HG03571 (cell line): ENCODE results near the gene KNG1.
"Not testable (repeated sequence)": the region's sequence is repeated elsewhere in the genome, so short reads cannot be mapped to it uniquely, and the experiment has no call there.

Source experiments
- ATAC-seq: cut with Tn5 transposase; IDR thresholded peaks from one replicate; pipeline ENCODE4 v1.9.1; 2021; ENCODE audit not compliant: unreplicated experiment

KNG1 gene

GRCh38 chr3:186717039-186717457 lies at the start of gene KNG1:
TSS of gene KNG1 (plus strand) at chr3:186717359. CDS start at chr3:186717543, 184 bp downstream.
- no peak for ATAC-seq

- ATAC-seq, result no peak
These were observed 48.7 kb upstream of the KNG1 start for GRCh38 chr3:186668426-186668825.

DNA sequence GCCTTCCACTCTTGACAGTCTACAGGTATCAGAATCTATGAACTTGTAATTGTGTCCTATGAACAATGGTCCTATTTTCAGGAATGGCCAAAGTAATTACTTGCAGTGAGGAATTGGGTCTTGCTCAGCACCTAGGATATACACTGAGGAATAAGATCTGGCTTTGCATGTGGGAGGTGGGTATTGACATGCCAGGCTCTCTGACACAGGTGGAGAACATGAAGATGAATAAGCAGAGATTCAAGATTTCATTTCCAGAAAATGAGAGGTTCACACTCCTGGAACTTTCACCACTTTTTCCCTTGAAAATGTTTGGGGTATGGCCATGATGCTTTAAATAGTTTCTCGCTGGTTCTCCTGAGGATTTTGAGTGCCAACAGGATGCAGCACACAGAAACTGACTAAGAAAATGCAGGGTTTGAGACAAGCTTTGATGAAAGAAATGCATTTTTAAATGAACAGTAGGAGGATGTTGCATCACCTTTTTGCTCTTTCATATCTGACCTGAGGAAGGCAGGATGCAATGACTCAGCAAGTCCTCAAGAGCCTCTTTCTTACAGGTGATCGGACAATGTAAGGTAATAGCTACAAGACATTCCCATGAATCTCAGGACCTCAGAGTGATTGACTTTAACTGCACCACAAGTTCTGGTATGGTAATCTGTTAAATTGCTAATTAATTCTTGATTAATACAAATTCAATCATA lies 47.6 kb upstream of the KNG1 start:
- no peak for ATAC-seq

DNA sequence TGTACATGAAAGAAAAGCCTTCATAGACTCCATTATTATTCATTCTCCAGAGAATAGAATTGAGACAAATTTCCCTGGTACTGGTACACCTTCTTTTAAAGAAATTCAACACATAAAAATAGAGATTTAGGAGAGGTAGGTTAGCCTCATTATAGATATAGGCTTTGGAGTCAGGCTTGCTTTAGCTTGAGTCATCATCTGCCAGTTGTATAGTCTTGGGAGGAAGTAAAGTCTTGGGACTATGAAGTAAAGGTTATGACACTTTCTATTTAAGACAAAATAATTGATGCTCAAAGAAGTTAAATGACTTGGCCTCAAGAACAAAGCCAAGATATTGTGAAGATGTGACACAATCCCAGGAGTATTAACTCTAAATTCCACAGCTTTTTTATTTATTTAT lies 47.0 kb upstream of the KNG1 start:
- ATAC-seq, result no peak

DNA sequence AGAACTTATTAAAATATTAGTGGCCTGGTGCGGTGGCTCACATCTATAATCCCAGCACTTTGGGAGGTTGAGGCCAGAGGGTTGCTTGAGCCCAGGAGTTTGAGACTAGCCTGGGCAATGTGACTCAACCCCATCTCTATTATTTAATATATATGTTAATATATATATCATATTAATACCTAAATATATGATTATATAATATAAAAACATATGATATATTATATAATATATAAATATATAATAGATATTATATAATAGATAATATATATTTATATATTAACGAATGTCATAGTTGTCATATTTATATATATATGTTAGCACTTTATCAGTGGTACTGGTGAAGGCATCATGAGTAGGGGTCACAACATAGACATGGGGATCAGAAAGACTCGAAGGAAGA lies 46.1 kb upstream of the KNG1 start:
- no peak for ATAC-seq

DNA sequence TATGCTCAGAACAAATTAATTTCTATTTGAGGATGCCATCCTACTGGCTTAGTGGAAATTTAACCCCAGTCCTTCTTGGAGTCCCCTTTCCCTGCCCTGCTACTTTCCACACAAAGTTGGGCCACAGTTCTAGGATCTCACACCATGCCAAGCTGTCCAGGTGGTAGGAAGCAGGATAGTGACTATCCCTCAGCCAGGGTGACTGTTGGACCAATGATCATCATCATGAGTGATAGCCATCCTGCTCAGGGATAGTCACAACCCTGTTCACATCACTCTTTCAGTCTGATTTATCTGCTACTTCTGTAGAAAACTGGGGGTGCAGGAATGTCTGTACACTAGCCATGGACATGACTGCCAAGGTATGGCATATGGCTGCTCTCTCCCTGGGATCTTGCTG lies 38.6 kb upstream of the KNG1 start:
- no peak for ATAC-seq

DNA sequence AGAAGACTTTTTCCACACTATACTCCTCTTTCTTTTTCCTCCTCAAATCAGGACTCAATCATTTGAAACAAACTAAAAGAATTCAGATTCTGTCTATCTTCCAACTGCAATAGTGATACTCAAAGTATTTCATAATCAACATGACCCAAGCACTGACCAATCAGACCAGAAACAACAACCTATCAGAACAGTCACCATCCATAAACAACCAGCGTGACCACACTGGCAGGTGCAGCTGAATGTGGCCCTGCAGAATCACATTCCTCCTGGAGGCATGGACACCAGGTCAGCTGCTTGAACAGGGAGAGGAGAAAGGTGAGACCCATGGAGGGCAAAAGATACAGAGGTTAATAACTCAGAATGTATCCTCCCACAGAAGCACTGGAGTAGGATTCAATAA lies 38.0 kb upstream of the KNG1 start:
- ATAC-seq, result no peak

GRCh38 chr3:186680869-186681268 lies 36.3 kb upstream of the KNG1 start:
- no peak for ATAC-seq

DNA sequence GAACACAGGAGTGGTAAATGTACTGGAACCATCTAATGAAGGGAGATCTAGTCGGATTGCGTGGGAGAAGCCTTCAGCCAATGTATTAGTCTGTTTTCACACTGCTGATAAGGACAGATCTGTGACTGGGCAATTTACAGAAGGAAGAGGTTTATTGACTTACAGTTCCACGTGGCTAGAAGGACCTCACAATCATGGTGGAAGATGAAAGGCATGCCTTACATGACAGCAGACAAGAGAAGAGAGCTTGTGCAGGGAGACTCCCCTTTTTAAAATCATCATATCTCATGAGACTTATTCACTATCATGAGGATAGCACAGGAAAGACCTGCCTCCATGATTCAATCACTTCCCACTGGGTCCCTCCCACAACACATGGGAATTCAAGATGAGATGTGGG lies 34.3 kb upstream of the KNG1 start:
- ATAC-seq, result no peak

- no peak for ATAC-seq
These were observed 33.2 kb upstream of the KNG1 start for GRCh38 chr3:186683979-186684378.

GRCh38 chr3:186686475-186686874 lies 30.7 kb upstream of the KNG1 start:
- ATAC-seq, result not testable (repeated sequence)

GRCh38 chr3:186687120-186687651 lies 30.0 kb upstream of the KNG1 start:
- ATAC-seq, result no peak

DNA sequence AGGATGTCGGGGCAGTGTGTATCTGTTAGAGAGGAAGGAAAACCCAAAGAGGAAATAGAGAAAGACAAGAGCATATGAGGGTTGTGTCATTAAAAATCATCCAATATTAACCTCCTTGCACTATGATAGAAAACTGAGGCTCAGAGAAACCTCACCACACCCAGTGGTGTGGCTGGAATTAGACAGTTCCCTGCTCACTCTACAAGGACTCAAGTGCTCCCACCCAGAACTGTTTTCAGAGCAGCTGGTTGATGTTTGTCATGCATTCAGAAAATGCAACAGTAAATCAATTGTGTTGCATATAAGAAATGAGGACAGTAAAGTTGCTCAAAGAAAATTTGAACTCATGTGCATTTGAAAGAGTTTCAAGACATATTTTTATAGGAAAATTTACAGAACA lies 26.9 kb upstream of the KNG1 start:
- ATAC-seq, result not testable (repeated sequence)

DNA sequence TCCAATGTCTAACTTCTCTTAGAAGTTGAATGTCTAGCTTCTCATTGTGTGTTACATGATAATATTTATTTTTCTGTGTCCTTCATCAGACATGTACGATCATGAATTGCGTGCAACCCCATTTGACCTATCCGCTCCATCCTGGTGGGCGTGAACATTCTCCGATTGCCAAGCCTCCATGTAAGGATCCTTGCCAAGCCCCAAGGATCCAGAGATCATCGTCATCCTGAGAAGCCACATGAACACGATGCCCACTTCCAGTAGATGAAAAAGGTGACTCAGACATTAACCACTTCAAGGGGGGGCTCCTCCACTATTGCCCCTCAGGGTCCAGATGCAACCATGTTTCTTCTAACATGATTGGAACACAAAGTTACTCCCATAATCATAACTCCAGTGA lies 25.5 kb upstream of the KNG1 start:
- no peak for ATAC-seq

- ATAC-seq, result no peak
These were observed 23.3 kb upstream of the KNG1 start for GRCh38 chr3:186693843-186694242.

GRCh38 chr3:186694288-186695032 lies 22.7 kb upstream of the KNG1 start:
- ATAC-seq, result no peak

- no peak for ATAC-seq
These were observed 20.6 kb upstream of the KNG1 start for GRCh38 chr3:186696522-186696921.

DNA sequence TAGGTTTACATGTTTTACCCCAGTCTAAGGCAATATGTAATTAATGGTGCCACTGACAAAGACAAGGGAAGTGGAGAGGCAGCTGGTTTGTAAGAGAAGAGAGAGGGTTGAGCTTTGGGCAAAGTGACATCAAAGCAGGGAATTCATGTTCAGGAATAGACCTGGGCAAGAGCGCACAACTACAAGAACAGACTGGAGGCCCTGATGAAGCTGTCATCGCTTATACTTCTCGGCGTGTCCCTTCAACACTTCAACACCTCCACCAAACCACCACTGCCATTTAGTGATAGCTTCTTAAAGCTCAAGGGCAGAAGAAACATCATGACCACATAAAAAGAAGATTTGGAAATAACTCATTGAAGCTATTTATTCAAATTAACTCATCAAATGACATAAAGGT lies 19.6 kb upstream of the KNG1 start:
- ATAC-seq, result no peak

DNA sequence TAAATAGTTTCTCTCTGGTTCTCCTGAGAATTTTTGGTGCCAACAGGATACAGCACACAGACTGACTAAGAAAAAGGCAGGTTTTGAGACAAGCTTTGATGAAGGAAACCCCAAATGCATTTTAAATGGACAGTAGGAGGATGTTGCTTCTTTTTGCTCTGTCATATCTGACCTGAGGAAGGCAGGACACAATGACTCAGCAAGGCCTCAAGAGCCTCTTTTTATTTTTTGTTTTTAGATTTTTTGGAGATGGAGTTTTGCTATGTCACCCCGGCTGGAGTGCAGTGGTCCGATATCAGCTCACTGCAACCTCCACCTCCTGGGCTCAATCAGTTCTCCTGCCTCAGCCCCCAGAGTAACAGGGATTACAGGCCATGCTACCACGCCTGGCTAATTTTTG lies 16.9 kb upstream of the KNG1 start:
- no peak for ATAC-seq

- not testable (repeated sequence) for ATAC-seq
These were observed 14.7 kb upstream of the KNG1 start for GRCh38 chr3:186702451-186702850.

DNA sequence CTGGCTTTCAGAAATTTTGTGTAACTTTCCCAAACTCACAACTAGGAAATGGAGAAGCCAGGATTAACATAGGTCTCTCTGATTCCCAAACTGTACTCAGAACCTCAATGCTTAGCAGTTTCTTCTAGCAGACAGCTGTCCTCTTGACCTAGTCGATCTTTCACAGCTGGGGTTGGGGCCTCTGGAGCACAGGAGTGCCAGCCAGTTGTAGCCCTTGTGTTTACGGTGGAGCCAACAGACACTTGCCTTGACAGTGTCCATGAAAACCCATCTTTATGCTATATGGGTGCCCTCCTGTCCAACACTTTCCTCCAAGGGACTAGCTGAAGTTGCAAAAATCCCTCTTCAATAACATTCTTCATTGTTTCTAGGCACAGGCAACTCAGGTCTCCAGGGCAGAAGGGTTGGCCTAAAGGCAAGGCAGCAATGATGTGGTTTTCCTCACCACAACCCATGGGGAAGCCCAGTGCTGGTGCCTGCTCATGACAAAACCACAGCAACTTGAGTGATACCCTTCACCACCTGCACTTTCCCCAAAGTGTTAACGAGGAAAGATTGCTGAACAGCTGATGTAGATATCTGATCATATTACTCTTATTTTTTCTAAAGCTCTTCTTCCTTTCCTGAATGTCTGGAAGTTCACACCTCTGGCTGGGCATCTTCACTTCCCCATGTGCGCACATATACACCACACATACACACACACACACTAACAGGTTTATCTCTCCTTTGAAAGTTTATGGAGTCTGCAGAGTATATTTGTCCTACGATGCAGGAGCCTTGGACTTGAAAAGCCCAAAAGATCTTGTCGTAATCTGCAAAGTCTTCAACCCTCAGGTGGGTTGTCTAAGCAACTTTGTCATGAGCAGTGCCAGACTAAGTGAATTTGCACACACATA lies 11.0 kb upstream of the KNG1 start:
- ATAC-seq, result no peak
